H9 (cell line): ENCODE results near the gene EPB41L1. TPM values are rescaled to one million over a fixed set of nuclear protein-coding genes. Genes with fewer than 3 reads are reported as not detected.

ENCODE experiments used
- DNase-seq: peaks from one replicate; pipeline ENCODE4 v3.0.0-alpha.2; 2017
- H2AFZ ChIP-seq: one replicate; pipeline ENCODE4 v1.6.1; 2013; ENCODE audit warnings: mild to moderate bottlenecking, low read length, control low read depth, moderate library complexity
- H2AK5ac ChIP-seq: 2 replicates; pipeline ENCODE4 v1.6.1; 2013; ENCODE audit warnings: low read length, control low read depth, mixed read lengths; ENCODE audit not compliant: insufficient read length
- H2BK120ac ChIP-seq: one replicate; pipeline ENCODE4 v1.6.1; 2013; ENCODE audit warnings: low read depth, mild to moderate bottlenecking, low read length, control low read depth, inconsistent platforms; ENCODE audit not compliant: poor library complexity, severe bottlenecking
- H2BK12ac ChIP-seq: 2 replicates; pipeline ENCODE4 v1.6.1; 2013; ENCODE audit warnings: low read length, control low read depth, mixed read lengths, low read depth; ENCODE audit not compliant: insufficient read length
- H2BK15ac ChIP-seq: 2 replicates; pipeline ENCODE4 v1.6.1; 2013; ENCODE audit warnings: low read depth, low read length, control low read depth
- H2BK20ac ChIP-seq: one replicate; pipeline ENCODE4 v1.6.1; 2013; ENCODE audit warnings: low read depth, mild to moderate bottlenecking, low read length, control low read depth, inconsistent platforms; ENCODE audit not compliant: poor library complexity, severe bottlenecking
- H2BK5ac ChIP-seq: 2 replicates; pipeline ENCODE4 v1.6.1; 2013; ENCODE audit warnings: low read length, control low read depth, mixed read lengths; ENCODE audit not compliant: insufficient read length
- H3K14ac ChIP-seq: 2 replicates; pipeline ENCODE4 v1.6.1; 2013; ENCODE audit warnings: low read length, control low read depth; ENCODE audit not compliant: insufficient read depth
- H3K18ac ChIP-seq: 2 replicates; pipeline ENCODE4 v1.6.1; 2013; ENCODE audit warnings: low read depth, mild to moderate bottlenecking, mixed read lengths, low read length, control low read depth; ENCODE audit not compliant: insufficient read length
- H3K23ac ChIP-seq: 2 replicates; pipeline ENCODE4 v1.6.1; 2013; ENCODE audit warnings: low read length, control low read depth, mixed read lengths, low read depth; ENCODE audit not compliant: insufficient read length
- H3K23me2 ChIP-seq: 2 replicates; pipeline ENCODE4 v1.6.1; 2013; ENCODE audit warnings: low read depth, mild to moderate bottlenecking, mixed read lengths, low read length, control low read depth; ENCODE audit not compliant: insufficient read length, poor library complexity, severe bottlenecking
- H3K27ac ChIP-seq: 2 replicates; pipeline ENCODE4 v1.5.1; 2013; ENCODE audit warnings: low read length, control low read depth, mixed read lengths, low read depth; ENCODE audit not compliant: insufficient read length
- H3K27me3 ChIP-seq: 2 replicates; pipeline ENCODE4 v1.6.1; 2013; ENCODE audit warnings: low read length, control low read depth, inconsistent platforms; ENCODE audit not compliant: insufficient read depth
- H3K4ac ChIP-seq: 2 replicates; pipeline ENCODE4 v1.6.1; 2013; ENCODE audit warnings: low read depth, mild to moderate bottlenecking, control low read depth, inconsistent platforms, low read length, moderate library complexity
- H3K4me1 ChIP-seq: 2 replicates; pipeline ENCODE4 v1.6.1; 2013; ENCODE audit warnings: low read length, control low read depth, inconsistent platforms; ENCODE audit not compliant: insufficient read depth
- H3K4me2 ChIP-seq: 2 replicates; pipeline ENCODE4 v1.6.1; 2013; ENCODE audit warnings: low read length, control low read depth, mixed read lengths; ENCODE audit not compliant: insufficient read length, insufficient read depth
- H3K56ac ChIP-seq: 2 replicates; pipeline ENCODE4 v1.6.1; 2013; ENCODE audit warnings: low read depth, mild to moderate bottlenecking, mixed read lengths, low read length, control low read depth; ENCODE audit not compliant: insufficient read length
- H3K79me1 ChIP-seq: 2 replicates; pipeline ENCODE4 v1.6.1; 2013; ENCODE audit warnings: low read depth, mild to moderate bottlenecking, moderate library complexity, low read length, control low read depth, inconsistent platforms; ENCODE audit not compliant: insufficient read depth, poor library complexity, severe bottlenecking
- H3K79me2 ChIP-seq: 2 replicates; pipeline ENCODE4 v1.6.1; 2013; ENCODE audit warnings: low read length, control low read depth, inconsistent platforms; ENCODE audit not compliant: insufficient read depth
- H3K9ac ChIP-seq: 2 replicates; pipeline ENCODE4 v1.6.1; 2013; ENCODE audit warnings: low read length, control low read depth, mixed read lengths; ENCODE audit not compliant: insufficient read length; ENCODE audit errors: extremely low read depth
- H3K9me3 ChIP-seq: one replicate; pipeline ENCODE4 v1.6.1; 2013; ENCODE audit warnings: low read depth, low read length, inconsistent platforms; ENCODE audit not compliant: control insufficient read depth
- H3T11ph ChIP-seq: one replicate; pipeline ENCODE4 v1.6.1; 2013; ENCODE audit warnings: mild to moderate bottlenecking, low read length, control low read depth, inconsistent platforms
- H4K20me1 ChIP-seq: one replicate; pipeline ENCODE4 v1.6.1; 2013; ENCODE audit not compliant: control insufficient read depth, insufficient read length, insufficient read depth
- H4K5ac ChIP-seq: 2 replicates; pipeline ENCODE4 v1.6.1; 2013; ENCODE audit warnings: low read depth, mild to moderate bottlenecking, mixed read lengths, low read length, control low read depth; ENCODE audit not compliant: insufficient read length
- H4K8ac ChIP-seq: replicated peaks from 2 replicates; pipeline ENCODE4 v1.6.1; 2013; ENCODE audit warnings: low read length, control low read depth, mixed read lengths, low read depth; ENCODE audit not compliant: insufficient read length
- H4K91ac ChIP-seq: 2 replicates; pipeline ENCODE4 v1.6.1; 2013; ENCODE audit warnings: low read depth, mild to moderate bottlenecking, moderate library complexity, mixed read lengths, low read length, control low read depth; ENCODE audit not compliant: insufficient read length
- H3K27ac Mint-ChIP-seq, 3 experiments: 2 replicates in 2 of 3; 3 replicates in 1 of 3; pipeline ENCODE4 v1.8.0; 2020 to 2021; ENCODE audit warnings: mixed read lengths in 3 of 3, mild to moderate bottlenecking in 1 of 3, moderate library complexity in 1 of 3
- H3K27me3 Mint-ChIP-seq: 2 replicates; pipeline ENCODE4 v1.8.0; 2021; ENCODE audit warnings: low read depth, mild to moderate bottlenecking, moderate library complexity, mixed read lengths
- H3K36me3 Mint-ChIP-seq, 3 experiments: 2 replicates in 2 of 3; 3 replicates in 1 of 3; pipeline ENCODE4 v1.8.0; 2020 to 2021; ENCODE audit warnings: low read depth in 3 of 3, mixed read lengths in 3 of 3; ENCODE audit not compliant: insufficient read depth in 1 of 3
- H3K4me1 Mint-ChIP-seq, 2 experiments: 2 replicates each; pipeline ENCODE4 v1.8.0; 2020; ENCODE audit warnings: mixed read lengths in 2 of 2
- H3K4me3 Mint-ChIP-seq, 2 experiments: 2 replicates in 1 of 2; 3 replicates in 1 of 2; pipeline ENCODE4 v1.8.0; 2020 to 2021; ENCODE audit warnings: mild to moderate bottlenecking in 2 of 2, mixed read lengths in 2 of 2, moderate library complexity in 1 of 2
- H3K9me3 Mint-ChIP-seq, 2 experiments: 2 replicates in 1 of 2; 3 replicates in 1 of 2; pipeline ENCODE4 v1.8.0; 2020; ENCODE audit warnings: mild to moderate bottlenecking in 2 of 2, mixed read lengths in 2 of 2, moderate library complexity in 1 of 2
- CTCF ChIP-seq: fragments of 200-600 bp; sonication (generic); conservative IDR thresholded peaks from 3 replicates; pipeline ENCODE4 v1.8.0; 2021; ENCODE audit warnings: antibody characterized with exemption, mild to moderate bottlenecking
- WGBS: extraction: QIAGEN DNeasy Blood & Tissue Kit; methylation state at CpG from one replicate; pipeline ENCODE4 v1.1.7; 2013; ENCODE audit warnings: missing lambda C conversion rate, low lambda C conversion rate, mixed read lengths; ENCODE audit not compliant: insufficient read length; ENCODE audit errors: extremely low coverage; 5-methylcytosine and 5-hydroxymethylcytosine counted together
- total RNA-seq: library from RNA; stranded (reverse); gene quantifications from 2 replicates; pipeline ENCODE4 v1.2.1, GENCODE V29; 2021

EPB41L1 gene
- total RNA-seq, 1 experiment from 2014 or later: 31.1 TPM

DNA sequence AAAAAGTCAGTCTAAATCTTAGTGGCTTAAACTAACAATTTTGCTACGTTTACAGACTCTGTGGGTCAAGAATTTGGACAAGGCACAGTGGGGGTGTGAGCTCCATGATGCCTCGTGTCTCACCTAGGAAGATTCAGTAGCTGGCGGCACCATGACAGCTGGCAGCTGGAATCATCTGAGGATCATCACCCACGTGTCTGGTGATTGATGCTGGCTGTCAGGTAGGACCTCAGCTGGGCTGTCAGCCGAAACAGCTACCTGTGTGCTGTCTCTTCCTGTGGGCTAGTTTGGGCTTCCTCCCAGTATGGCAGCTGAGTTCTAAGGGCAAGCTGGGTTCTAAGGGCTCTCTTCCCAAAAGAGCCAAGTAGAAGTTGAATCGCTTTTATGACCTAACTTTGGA, 125.2 kb downstream of the EPB41L1 start:
- peaks cover 0 to 3% of the 10 kb centered on the region in 2 experiments; a peak in 1 of 5 replicates for H3K9me3 Mint-ChIP-seq
- no CpG with 5 or more reads among the region's 6 CpGs for whole genome bisulfite sequencing

More for the DNA sequence above, 125.2 kb downstream of the EPB41L1 start:
- no peak overlapping the region for H2BK120ac ChIP-seq
- Mint-ChIP-seq H3K27ac (no peak overlapping the region), H3K4me3 (no peak overlapping the region), H3K36me3 (no peaks in the 10 kb centered on the region), H3K27me3 (peaks cover 10% of the 10 kb centered on the region), H3K4me1 (peaks cover 0 to 8% of the 10 kb centered on the region in 2 experiments; a peak in 3 of 4 replicates)
- no peaks in the 10 kb centered on the region for H3K79me2 ChIP-seq
- H3K14ac ChIP-seq: no peak overlapping the region
- H3K56ac ChIP-seq: no peak overlapping the region
- H3K79me1 ChIP-seq: no peaks in the 10 kb centered on the region
- no peak for DNase-seq
- no peak overlapping the region for H2BK20ac ChIP-seq
- no peak overlapping the region for H2BK5ac ChIP-seq
- no peak for TF ChIP-seq CTCF
- H3K23ac ChIP-seq: no peak overlapping the region
- H3K4me2 ChIP-seq: no peak overlapping the region
- H3K4ac ChIP-seq: no peak overlapping the region
- no peak overlapping the region for H4K91ac ChIP-seq
- H3K18ac ChIP-seq: no peak overlapping the region
- no peak overlapping the region for H3T11ph ChIP-seq
- no peak overlapping the region for H2AK5ac ChIP-seq
- no peak overlapping the region for H2AFZ ChIP-seq
- H3K27me3 ChIP-seq: no peaks in the 10 kb centered on the region
- no peak overlapping the region for H2BK12ac ChIP-seq
- H4K5ac ChIP-seq: no peak overlapping the region
- H3K9me3 ChIP-seq: no peaks in the 10 kb centered on the region
- no peak overlapping the region for H2BK15ac ChIP-seq
- H3K4me1 ChIP-seq: no peaks in the 10 kb centered on the region
- H3K27ac ChIP-seq: no peak overlapping the region
- H3K9ac ChIP-seq: no peak overlapping the region
- H4K20me1 ChIP-seq: no peaks in the 10 kb centered on the region
- H4K8ac ChIP-seq: no peak overlapping the region
- H3K23me2 ChIP-seq: no peaks in the 10 kb centered on the region
